ENCODE data around the gene NEDD9.

Gene NEDD9

GRCh38 chr6:11232193-11232769, at the start of gene NEDD9:
Gene NEDD9, minus strand, starts transcription at chr6:11232668. Its CDS starts 153 bp downstream, at chr6:11232515.
- peak within 1 kb of the TSS; percentile 54 for H3K27ac ChIP-seq

GRCh38 chr6:11282245-11282644, 49.8 kb upstream of the NEDD9 start:
- no peak overlapping the region for H3K27ac ChIP-seq
- no peak for TF ChIP-seq CTCF (conservative IDR thresholded peaks at IDR 0.05)
- TF ChIP-seq ZFX (IDR thresholded peaks at IDR 0.05), result no peak

More at GRCh38 chr6:11232193-11232769, at the start of gene NEDD9:
- TF ChIP-seq CTCF (conservative IDR thresholded peaks at IDR 0.05), result no peak
- no peak for TF ChIP-seq ZFX (IDR thresholded peaks at IDR 0.05)

- no peak for TF ChIP-seq CTCF (conservative IDR thresholded peaks at IDR 0.05)
- TF ChIP-seq ZFX (IDR thresholded peaks at IDR 0.05), result no peak
- no peak overlapping the region for H3K27ac ChIP-seq
Observed at GRCh38 chr6:11280394-11280793, 47.9 kb upstream of the NEDD9 start.

GRCh38 chr6:11279284-11279689, 46.8 kb upstream of the NEDD9 start:
- no peak overlapping the region for H3K27ac ChIP-seq
- no peak for TF ChIP-seq CTCF (conservative IDR thresholded peaks at IDR 0.05)
- no peak for TF ChIP-seq ZFX (IDR thresholded peaks at IDR 0.05)

GRCh38 chr6:11278207-11278559, 45.7 kb upstream of the NEDD9 start:
- TF ChIP-seq CTCF (conservative IDR thresholded peaks at IDR 0.05) (no peak), ZFX (IDR thresholded peaks at IDR 0.05) (no peak)
- H3K27ac ChIP-seq, result peak overlapping the region; percentile 35

- TF ChIP-seq ZFX (IDR thresholded peaks at IDR 0.05) (no peak), CTCF (conservative IDR thresholded peaks at IDR 0.05) (no peak)
- H3K27ac ChIP-seq, result peak overlapping the region; percentile 35
Observed at GRCh38 chr6:11277275-11278206, 45.1 kb upstream of the NEDD9 start.

GRCh38 chr6:11276911-11277274, 44.4 kb upstream of the NEDD9 start:
- peak overlapping the region; percentile 35; the same call in 1 of the 2 replicates for H3K27ac ChIP-seq
- no peak for TF ChIP-seq CTCF (conservative IDR thresholded peaks at IDR 0.05)
- no peak for TF ChIP-seq ZFX (IDR thresholded peaks at IDR 0.05)
